ENCODE measurements around the gene TRPM3.

TRPM3 gene

DNA sequence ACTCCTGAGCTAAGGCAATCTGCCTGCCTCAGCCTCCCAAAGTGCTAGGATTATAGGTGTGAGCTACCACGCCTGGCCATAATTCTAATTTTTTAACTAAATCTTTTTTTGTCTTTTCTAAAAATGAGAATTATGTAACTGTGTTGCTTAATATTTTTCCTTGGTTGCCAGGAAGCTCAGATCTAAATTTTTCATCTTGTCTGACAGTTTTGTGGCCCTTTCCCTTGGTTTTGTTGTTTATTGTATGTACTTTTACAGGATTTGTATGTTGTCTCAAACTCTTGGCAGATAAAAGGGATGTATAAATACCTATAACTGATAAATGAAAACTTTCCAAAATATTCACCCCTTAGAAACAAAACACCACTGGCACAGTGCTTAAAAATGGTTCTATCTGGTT lies 618.7 kb downstream of the TRPM3 start:
- H3K4me3 ChIP-seq (ENCODE audit: severe bottlenecking), result no peak overlapping the region
- no peaks in the 10 kb centered on the region for H3K9me3 ChIP-seq (ENCODE audit: severe bottlenecking)
- no peaks in the 10 kb centered on the region for H3K36me3 ChIP-seq (ENCODE audit: low read depth)
- ATAC-seq (ENCODE audit: low read depth), result no peak
- H3K4me1 ChIP-seq (ENCODE audit: insufficient read depth, poor library complexity, severe bottlenecking), result no peaks in the 10 kb centered on the region
- H3K27me3 ChIP-seq (ENCODE audit: insufficient read depth, poor library complexity, severe bottlenecking), result no peaks in the 10 kb centered on the region
- no peak for DNase-seq (ENCODE audit: low spot score)
- H3K27ac ChIP-seq (ENCODE audit: poor library complexity, severe bottlenecking), result no peak overlapping the region
- TF ChIP-seq, protein P1, sequence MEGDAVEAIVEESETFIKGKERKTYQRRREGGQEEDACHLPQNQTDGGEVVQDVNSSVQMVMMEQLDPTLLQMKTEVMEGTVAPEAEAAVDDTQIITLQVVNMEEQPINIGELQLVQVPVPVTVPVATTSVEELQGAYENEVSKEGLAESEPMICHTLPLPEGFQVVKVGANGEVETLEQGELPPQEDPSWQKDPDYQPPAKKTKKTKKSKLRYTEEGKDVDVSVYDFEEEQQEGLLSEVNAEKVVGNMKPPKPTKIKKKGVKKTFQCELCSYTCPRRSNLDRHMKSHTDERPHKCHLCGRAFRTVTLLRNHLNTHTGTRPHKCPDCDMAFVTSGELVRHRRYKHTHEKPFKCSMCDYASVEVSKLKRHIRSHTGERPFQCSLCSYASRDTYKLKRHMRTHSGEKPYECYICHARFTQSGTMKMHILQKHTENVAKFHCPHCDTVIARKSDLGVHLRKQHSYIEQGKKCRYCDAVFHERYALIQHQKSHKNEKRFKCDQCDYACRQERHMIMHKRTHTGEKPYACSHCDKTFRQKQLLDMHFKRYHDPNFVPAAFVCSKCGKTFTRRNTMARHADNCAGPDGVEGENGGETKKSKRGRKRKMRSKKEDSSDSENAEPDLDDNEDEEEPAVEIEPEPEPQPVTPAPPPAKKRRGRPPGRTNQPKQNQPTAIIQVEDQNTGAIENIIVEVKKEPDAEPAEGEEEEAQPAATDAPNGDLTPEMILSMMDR (IDR thresholded peaks at IDR 0.05; ENCODE audit: poor library complexity, severe bottlenecking), result no peak

DNA sequence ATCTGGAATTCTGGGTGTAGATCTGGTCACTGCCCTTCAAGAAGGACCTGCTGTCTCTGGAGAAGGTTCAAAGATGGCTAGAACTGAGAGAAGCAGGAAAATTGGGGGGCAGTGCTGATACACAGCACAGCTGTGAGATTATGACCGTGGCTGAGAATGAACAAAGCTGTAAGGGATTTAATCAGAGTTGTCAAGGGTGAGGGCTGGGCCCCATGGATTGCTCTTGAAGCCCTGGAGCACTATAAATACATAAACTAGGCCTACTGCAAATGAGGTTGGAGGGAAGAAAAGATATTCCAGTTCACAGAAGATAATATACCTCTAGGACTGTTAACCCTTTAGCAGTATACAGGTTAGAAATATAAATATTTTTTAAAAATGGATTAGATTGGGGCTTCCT lies 620.6 kb downstream of the TRPM3 start:
- ATAC-seq (ENCODE audit: low read depth), result no peak
- no peak for DNase-seq (ENCODE audit: low spot score)
- Histone ChIP-seq H3K4me3 (ENCODE audit: severe bottlenecking) (no peak overlapping the region), H3K4me1 (ENCODE audit: insufficient read depth, poor library complexity, severe bottlenecking) (no peaks in the 10 kb centered on the region), H3K9me3 (ENCODE audit: severe bottlenecking) (no peaks in the 10 kb centered on the region), H3K27ac (ENCODE audit: poor library complexity, severe bottlenecking) (no peak overlapping the region), H3K36me3 (ENCODE audit: low read depth) (no peaks in the 10 kb centered on the region), H3K27me3 (ENCODE audit: insufficient read depth, poor library complexity, severe bottlenecking) (no peaks in the 10 kb centered on the region)
- TF ChIP-seq, protein P1 (IDR thresholded peaks at IDR 0.05; ENCODE audit: poor library complexity, severe bottlenecking), result no peak

DNA sequence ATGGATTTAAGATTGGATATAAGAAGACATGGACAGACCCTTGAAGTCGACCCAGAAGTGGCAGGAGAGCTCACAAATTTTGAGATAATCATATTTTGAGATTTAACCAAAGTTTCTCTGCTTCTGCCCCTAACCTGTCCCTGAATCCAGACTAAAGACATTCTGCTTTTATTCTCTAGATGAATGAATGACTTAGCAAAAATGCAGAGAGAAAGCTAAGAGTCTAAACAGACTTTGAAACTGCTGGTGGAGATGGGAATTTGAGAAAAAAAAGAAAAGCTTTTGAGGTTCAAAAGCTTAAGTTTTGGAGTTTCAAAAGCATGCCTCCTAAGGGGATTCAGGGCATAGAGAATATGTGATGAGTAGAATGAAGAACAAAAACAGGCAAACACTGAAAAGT lies 621.8 kb downstream of the TRPM3 start:
- TF ChIP-seq, protein P1 (IDR thresholded peaks at IDR 0.05; ENCODE audit: poor library complexity, severe bottlenecking), result no peak
- no peak for ATAC-seq (ENCODE audit: low read depth)

DNA sequence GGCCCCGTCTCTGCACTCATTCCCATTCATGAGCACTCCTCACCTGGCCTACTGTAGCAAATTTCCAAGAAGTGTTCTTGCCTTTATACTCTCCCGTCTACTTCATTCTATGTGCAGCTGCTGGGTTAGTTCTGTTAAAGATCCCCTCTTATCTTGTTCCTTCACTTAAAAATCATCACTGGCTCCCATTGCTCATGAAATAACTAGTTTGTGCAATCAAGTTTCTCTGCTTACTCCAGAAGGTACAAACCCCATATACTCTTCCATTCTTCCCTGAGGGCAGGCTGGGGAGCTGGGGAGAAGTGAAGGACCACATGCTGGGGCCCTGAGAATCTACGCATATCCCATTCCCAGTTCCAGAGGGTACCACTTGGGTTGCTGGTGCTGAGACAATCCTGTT lies 622.6 kb downstream of the TRPM3 start:
- Histone ChIP-seq H3K9me3 (ENCODE audit: severe bottlenecking) (no peaks in the 10 kb centered on the region), H3K4me1 (ENCODE audit: insufficient read depth, poor library complexity, severe bottlenecking) (no peaks in the 10 kb centered on the region), H3K4me3 (ENCODE audit: severe bottlenecking) (no peak overlapping the region), H3K27me3 (ENCODE audit: insufficient read depth, poor library complexity, severe bottlenecking) (no peaks in the 10 kb centered on the region), H3K27ac (ENCODE audit: poor library complexity, severe bottlenecking) (no peak overlapping the region), H3K36me3 (ENCODE audit: low read depth) (no peaks in the 10 kb centered on the region)
- no peak for DNase-seq (ENCODE audit: low spot score)
- TF ChIP-seq, protein P1 (IDR thresholded peaks at IDR 0.05; ENCODE audit: poor library complexity, severe bottlenecking), result no peak
- no peak for ATAC-seq (ENCODE audit: low read depth)

More for the DNA sequence above, 621.8 kb downstream of the TRPM3 start:
- no peaks in the 10 kb centered on the region for H3K9me3 ChIP-seq (ENCODE audit: severe bottlenecking)
- H3K27me3 ChIP-seq (ENCODE audit: insufficient read depth, poor library complexity, severe bottlenecking), result no peaks in the 10 kb centered on the region
- H3K27ac ChIP-seq (ENCODE audit: poor library complexity, severe bottlenecking), result no peak overlapping the region
- H3K4me1 ChIP-seq (ENCODE audit: insufficient read depth, poor library complexity, severe bottlenecking), result no peaks in the 10 kb centered on the region
- no peak overlapping the region for H3K4me3 ChIP-seq (ENCODE audit: severe bottlenecking)
- no peak for DNase-seq (ENCODE audit: low spot score)
- H3K36me3 ChIP-seq (ENCODE audit: low read depth), result no peaks in the 10 kb centered on the region

DNA sequence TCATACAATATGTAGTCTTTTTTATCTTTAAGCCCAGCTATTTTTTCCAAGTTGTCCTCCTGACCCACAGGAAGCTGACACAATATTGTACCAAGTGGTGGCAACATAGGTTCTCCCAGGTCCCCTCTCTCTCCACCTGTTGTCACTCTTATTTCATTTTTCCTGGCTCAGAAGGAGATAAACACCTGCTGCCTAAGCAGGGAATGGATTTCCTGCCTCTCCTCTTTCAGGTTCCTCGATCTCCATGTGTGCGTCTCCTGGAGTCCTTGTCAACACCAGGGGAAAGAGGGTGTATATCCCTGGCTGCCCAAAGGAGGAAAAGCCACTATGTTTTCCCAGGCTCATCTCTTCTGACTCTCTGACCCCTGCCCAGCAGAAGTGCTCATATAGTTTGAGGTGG lies 625.2 kb downstream of the TRPM3 start:
- Histone ChIP-seq H3K9me3 (ENCODE audit: severe bottlenecking) (no peaks in the 10 kb centered on the region), H3K27me3 (ENCODE audit: insufficient read depth, poor library complexity, severe bottlenecking) (no peaks in the 10 kb centered on the region), H3K27ac (ENCODE audit: poor library complexity, severe bottlenecking) (no peak overlapping the region), H3K36me3 (ENCODE audit: low read depth) (no peaks in the 10 kb centered on the region), H3K4me3 (ENCODE audit: severe bottlenecking) (no peak overlapping the region), H3K4me1 (ENCODE audit: insufficient read depth, poor library complexity, severe bottlenecking) (no peaks in the 10 kb centered on the region)
- TF ChIP-seq, protein P1 (IDR thresholded peaks at IDR 0.05; ENCODE audit: poor library complexity, severe bottlenecking), result no peak
- DNase-seq (ENCODE audit: low spot score) (no peak), ATAC-seq (ENCODE audit: low read depth) (no peak)

Measured in RWPE2 (cell line).